GM19240 (cell line): ENCODE data around the gene ZBTB42.

Source experiments
- DNase-seq: peaks from one replicate; pipeline ENCODE4 v3.0.0; 2011; ENCODE audit warnings: low spot score; ENCODE audit not compliant: insufficient read length

The ZBTB42 gene

DNA sequence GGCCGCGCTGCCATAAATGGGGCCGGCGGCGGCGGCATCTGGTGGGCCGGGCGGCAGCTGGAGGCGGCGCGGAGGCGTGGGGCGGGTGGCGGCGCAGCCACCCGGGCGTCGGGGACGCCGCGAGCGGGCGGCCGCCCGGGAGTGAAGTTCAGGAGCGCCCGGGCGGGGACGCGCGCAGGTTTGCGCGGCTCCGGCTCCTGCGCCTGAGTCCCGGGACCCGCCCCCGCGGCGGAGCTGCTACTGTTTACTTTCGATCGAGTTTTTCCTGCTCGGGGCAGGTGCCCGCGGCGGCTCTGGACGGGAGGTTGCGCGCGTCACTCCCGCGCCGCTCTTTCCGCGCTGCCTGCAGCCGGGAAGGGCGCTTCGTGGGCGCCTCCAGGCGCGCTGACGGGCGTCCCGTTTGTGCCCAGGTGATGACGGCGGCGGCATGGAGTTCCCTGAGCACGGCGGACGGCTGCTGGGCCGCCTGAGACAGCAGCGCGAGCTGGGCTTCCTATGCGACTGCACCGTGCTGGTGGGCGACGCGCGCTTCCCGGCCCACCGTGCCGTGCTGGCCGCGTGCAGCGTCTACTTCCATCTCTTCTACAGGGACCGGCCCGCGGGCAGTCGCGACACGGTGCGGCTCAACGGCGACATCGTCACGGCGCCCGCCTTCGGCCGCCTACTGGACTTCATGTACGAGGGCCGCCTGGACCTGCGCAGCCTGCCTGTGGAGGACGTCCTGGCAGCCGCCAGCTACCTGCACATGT, at the start of gene ZBTB42:
TSS of gene ZBTB42 (plus strand) at position 331 of the 749 bp plus-strand sequence. CDS start at position 428, 97 bp downstream.
- peak; percentile 71 for DNase-seq

DNA sequence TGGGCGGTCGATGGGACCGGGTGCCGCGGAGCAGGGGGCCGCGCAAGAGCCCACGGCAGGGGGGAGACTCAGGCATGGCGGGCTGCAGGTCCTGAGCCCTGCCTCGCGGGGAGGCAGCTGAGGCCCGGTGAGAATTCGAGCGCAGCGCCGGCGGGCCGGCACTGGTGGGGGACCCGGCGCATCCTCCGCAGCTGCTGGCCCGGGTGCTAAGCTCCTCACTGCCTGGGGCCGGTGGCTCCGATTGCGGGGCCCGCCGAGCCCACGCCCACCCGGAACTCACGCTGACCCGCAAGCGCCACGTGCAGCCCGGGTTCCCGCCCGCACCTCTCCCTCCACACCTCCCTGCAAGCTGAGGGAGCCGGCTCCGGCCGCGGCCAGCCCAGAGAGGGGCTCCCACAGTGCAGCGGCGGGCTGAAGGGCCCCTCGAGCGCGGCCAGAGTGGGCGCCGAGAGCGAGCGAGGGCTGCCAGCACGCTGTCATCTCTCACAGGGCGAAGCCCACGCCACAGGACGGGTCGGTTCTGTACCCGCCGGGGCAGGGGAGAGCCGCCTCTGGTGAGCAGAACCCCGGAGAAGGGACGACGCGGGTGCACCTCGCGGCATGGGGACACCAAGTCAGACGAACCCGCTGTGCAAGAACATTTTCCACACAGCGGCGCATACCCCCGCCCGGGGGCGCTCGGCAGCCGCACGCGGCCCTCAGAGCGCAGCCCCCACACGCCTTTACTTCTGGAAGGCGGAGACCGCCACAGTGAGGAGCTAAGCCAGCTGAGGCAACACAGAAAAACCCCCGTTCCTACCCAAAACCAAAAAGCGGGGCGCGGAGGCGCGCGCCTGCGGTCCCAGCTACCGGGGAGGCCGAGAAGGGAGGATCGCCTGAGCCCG, 49.1 kb upstream of the ZBTB42 start:
- no peak for DNase-seq

DNA sequence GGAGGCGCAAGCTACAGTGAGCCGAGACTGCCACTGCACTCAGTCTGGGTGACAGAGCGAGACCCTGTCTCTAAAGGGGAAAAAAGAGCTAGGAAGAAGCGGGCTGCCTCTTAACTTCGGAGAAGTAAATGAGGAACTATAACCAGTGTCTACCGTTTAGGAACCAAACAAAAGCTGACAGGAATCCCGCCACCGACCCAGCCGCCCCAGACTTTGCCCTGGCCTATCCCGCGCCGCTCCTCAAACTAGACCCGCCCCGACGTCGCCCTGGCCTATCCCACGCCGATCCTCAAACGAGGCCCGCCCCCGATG, 48.5 kb upstream of the ZBTB42 start:
- peak; percentile 97 for DNase-seq

GRCh38 chr14:104752735-104753527, 48.0 kb upstream of the ZBTB42 start, which contains the start of gene SIVA1:
SIVA1 (plus strand) TSS chr14:104753147; CDS start chr14:104753202, 55 bp downstream.
- peak; percentile 98 for DNase-seq

DNA sequence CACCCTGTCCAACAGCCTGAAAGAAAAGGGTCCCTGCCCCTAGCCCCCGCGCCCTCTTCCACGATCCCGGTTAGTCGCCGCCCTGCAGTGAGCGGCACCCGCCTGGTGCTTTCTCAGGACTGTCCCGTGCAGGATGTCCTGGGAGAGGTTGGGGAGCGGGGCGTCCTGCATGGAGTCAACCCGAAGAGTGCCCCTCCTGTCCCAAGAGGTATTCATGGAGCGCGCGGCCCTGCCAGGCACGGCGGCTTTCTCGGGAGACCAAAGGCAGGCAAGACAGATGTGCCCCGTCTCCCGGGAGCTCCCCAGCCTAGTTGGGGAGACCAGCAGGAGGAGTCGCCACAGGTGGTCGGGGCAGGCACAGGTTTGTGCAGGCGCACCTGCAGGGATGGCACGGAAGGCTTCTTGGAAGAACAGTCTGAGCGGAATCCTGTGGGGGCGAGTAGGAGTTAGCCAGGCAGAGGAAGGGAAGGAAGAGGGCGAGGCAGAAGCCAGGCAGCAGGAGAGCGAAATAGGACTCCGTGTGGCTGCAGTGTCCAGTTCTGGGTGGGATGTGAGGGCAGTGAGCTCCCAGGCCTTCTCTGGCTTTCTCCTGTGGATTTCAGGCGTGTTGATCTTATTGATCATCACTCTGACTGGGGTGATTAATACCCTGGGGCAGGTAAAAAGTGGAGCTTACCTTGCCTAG, 47.2 kb upstream of the ZBTB42 start:
- DNase-seq = no peak

DNA sequence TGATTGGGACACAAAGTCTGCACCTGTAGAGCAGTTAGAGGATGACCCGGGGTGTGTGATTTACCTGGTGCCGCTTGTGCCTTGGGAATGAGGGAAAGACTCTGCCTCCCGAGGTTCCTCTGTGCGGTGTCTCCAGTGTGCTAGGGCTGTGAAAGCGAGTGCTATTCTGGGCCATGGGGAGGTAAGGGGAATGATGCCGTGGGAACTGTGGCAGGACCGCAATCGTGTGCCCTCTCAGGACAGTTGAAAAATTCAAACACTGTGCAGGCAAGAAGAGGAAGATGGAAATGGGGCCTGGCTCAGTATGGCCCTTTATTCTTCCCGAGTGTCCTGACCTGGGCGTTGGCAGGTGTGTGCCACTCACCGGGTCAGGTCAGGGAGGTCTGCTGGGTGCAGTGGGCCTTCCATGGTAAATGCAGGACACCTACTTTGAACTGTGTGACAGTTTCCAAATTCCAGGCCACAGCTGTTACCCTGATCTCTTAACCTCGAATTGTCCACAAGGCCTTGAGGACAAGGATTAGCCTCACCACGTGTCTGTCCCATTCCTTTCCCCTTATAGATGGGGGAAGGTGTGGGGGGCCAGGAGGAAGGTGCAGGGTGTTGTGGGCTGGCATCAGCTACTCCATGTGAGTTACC, 46.6 kb upstream of the ZBTB42 start:
- no peak for DNase-seq

- DNase-seq = no peak
Measured at GRCh38 chr14:104755621-104756020, 45.3 kb upstream of the ZBTB42 start.

- DNase-seq = no peak
Measured at GRCh38 chr14:104756477-104757237, 44.2 kb upstream of the ZBTB42 start.

GRCh38 chr14:104757238-104757585, 43.7 kb upstream of the ZBTB42 start:
- DNase-seq = no peak

- no peak for DNase-seq
Measured at GRCh38 chr14:104757681-104758392, 43.1 kb upstream of the ZBTB42 start.

DNA sequence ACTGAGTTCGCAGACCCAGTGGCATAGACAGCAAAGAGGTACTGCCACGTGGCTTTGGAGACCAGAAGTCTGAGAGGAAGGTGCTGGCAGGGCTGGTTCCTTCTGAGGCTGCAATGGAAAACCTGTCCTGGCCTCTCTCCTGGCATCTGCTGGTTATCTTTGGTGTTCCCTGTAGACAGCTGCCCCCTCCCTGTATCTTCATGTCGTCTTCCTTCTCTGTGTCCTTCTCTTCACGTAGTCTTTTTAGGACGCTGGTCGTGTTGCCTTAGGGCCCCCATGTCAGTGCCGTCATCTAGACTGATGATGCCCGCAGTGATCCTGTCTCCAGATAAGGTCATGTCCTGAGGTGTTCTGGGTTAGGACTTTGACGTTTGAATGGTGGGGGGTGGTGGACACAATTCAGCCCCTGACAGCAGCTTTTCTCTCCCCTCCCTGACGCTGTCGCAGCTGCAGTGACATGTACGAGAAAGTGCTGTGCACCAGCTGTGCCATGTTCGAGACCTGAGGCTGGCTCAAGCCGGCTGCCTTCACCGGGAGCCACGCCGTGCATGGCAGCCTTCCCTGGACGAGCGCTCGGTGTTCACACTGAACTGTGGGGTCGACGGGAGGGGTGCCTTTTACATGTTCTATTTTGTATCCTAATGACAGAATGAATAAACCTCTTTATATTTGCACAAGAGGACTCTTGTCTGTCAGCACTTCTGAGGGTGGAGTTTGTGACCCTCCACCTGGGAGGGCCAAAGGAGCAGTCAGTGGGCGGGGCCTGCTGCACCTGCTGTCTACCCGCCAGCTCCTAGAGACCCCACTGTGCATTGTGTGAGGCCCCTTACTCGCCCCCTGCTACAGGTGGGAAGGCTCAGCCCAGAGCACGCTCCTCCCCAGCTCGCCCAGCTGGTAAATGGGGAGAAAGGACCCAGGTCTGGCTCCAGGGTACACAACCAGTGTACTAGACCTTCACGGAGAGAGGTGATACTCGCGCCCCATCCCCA, 41.6 kb upstream of the ZBTB42 start:
- DNase-seq = no peak

- DNase-seq = no peak
Measured at GRCh38 chr14:104765517-104765916, 35.4 kb upstream of the ZBTB42 start.

GRCh38 chr14:104766256-104766862, 34.5 kb upstream of the ZBTB42 start:
- no peak for DNase-seq

- DNase-seq = no peak
Measured at GRCh38 chr14:104766863-104767633, 33.9 kb upstream of the ZBTB42 start.

DNA sequence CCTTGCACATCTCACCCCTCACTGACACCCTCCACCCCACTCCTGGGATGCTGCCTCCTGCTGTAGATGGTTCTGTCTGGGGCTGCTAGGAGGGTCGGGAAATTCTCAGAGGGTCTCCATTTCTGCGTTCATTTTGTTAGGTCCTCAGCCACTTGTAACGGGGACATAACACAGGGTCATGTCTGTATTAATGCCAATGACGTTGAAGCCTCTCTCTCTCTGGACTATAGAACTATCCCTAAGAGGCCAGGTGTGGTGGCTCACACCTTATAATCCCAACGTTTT, 33.3 kb upstream of the ZBTB42 start:
- no peak for DNase-seq

GRCh38 chr14:104768437-104769323, 32.2 kb upstream of the ZBTB42 start:
- DNase-seq = peak; percentile 94
